CD4-positive, alpha-beta T cell treated with Interleukin-4 for 1 hour (primary cell): Measurements from ENCODE around the gene MAL.
A peak's percentile ranks its signal among the peaks of the same experiment; 100 is the strongest.

Experiments used
- DNase-seq, 2 donors: peaks; one replicate each; pipeline ENCODE4 v3.0.0-alpha.2; 2020 to 2022

The MAL gene

DNA sequence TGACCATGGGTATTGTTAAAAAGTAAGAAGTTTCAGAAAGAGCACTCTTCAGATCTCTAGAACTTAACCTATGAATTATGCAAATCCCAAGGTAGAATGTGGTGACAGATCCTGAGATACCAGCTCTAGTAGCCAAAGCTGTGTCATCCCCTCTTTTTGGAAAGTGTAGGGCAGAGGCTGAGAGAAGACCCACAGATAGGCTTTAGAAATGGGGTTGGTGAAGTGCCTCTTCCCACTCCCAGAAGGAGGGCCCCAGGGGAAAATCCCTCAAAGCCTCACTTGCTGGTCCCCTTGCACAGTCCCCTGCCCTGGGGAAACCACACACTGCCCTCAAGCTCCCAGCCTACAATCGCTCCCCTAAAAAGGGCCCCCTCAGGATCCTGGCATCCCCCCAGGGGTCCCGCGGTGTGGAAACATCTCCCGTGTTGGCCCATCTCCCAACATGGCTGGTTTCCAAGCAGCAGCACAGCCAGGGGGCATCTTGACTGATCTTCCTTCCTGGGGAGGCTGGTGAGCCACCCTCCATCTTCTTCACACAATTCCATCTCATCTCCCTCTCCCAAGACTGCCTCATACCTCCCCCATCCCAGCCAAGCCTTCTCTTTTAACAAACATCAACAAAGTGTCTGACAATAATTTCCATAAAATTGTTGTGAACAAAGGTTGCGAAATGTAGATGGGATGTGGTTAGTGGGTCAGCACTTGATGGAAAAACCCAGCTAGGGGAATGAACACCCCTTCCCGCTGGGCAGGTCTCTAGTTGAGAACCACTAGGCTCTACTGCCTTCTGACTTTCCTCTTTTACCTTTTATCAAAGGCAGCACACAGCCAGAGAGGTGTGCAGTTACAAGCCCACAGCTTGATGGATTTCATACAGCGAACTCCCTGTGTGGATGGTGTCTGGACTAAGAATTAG, 25.1 kb downstream of the MAL start:
- DNase-seq = no peak

DNA sequence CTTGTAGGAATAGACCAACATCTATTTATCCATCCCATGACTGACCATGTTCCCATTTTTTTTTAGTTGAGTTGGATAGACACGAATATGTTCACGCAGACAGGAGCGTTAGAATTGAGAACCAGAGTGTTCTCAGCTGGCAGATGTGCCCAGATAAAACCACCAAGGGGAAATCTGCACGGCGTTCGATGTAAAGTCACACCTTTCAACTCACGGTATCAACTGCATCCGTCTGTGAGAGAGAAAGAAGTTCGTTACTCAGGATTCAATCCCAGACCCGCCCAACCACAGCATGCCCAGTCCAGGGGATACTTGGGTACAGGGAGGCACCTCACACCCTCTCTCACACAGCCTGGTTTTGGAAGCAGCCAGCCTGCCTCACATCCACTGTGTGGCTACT, 26.1 kb downstream of the MAL start:
- DNase-seq = no peak

DNA sequence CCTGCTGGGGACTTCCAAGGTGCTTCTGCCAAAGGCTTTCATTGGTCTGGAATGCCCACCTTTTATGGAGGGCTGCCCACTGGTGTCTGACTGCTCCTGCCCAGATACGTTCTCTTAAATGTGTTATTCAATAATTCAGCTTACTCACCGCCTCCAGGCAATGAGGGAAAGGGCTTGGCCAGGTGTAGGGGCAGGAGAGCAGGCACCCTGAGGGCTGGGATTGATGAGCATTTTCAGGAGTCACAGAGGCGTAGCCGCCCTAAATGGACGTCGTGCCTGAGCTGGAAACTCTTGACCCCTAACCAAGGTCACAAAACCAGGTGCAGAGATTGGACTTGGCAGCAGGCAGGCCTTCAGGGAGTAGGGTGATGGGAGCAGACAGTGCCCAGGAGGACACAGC, 26.8 kb downstream of the MAL start:
- no peak for DNase-seq

DNA sequence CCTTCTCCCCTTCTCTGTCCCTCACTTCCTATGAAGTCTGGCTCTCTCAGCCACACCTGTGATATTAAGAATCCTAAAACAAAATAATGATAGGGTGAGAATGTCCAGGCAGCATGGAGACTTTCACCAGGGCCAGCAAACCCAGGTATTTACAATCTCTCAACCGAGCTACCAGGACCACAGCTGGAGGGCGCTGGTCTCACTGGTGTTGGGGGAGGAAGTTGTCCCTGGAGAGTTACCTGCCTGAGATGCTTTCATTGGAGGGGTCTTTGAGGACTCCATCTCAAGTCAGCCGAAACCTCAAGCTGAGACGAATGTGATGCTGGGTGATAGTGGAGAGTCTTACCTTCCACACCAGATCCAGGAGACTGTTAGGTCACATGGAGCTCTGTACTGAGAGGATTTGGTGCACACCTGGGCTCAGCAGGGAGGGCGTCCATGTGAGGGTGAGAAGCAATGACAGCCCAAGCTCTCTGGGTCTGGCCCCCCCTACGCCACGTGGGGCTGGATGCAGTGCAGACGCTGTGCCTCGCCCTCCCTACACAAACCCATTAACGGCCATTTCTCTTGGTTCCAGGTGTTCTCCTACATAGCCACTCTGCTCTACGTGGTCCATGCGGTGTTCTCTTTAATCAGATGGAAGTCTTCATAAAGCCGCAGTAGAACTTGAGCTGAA, 27.4 kb downstream of the MAL start:
- no peak for DNase-seq

DNA sequence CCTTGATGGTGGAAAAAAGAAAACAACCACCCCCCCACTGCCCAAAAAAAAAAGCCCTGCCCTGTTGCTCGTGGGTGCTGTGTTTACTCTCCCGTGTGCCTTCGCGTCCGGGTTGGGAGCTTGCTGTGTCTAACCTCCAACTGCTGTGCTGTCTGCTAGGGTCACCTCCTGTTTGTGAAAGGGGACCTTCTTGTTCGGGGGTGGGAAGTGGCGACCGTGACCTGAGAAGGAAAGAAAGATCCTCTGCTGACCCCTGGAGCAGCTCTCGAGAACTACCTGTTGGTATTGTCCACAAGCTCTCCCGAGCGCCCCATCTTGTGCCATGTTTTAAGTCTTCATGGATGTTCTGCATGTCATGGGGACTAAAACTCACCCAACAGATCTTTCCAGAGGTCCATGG, 28.0 kb downstream of the MAL start:
- DNase-seq = no peak

DNA sequence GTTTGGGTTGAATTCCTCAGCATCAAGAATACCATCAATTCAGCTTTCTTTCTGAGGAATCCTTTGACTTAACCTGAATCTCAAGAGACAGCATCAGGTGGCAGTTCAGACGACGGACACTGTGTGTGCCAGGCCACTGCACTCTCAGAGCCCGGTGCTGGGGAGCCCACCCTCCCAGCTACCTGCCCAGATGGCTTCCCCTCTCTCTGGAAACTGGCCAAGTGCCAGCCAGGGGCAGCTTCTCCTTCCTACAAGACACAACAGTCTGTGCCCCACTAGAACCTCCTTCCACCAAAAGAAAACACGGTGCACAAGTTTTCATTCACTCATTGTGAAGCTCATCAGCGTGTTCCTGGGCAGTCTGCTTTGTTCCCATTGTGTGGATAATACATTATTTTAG, 28.5 kb downstream of the MAL start:
- no peak for DNase-seq

DNA sequence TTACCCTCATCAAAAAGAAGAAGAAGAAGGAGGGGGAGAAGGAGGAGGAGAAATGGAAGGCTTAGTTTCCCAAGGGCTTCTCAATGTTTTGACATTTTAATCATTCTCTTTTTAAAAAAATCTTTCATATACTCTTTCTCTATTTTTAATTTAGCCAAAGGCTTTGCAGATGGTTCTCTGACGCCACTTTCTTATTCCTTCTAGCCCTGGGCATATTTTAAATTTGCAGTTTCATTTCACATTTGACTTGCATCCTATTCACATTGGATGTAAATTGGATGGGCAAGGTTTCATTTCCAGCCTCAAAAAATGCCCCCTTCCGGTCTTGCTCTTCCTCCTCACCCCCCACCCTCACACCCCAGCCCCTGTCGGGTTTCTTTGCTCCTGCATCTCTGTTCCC, 29.8 kb downstream of the MAL start:
- DNase-seq = no peak

DNA sequence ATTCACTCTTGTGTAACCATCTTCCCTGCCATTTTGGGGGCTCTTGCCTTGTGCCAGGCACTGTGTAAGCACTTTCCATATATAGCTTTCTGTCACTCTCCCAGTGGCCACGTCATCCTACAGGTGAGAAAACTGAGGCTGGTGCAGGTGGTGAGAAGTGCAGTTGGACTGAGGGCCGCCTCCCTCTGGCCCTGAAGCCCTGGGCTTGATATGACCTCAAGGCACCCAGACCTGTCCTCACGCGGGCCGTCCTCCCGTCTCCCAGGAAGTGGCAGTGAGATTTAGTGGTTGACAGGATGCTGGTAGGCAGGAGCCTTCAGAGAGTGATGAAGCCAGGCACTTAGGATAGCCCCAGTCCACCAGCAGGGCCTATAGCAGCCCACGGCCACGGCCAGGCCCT, 30.5 kb downstream of the MAL start:
- DNase-seq = no peak

DNA sequence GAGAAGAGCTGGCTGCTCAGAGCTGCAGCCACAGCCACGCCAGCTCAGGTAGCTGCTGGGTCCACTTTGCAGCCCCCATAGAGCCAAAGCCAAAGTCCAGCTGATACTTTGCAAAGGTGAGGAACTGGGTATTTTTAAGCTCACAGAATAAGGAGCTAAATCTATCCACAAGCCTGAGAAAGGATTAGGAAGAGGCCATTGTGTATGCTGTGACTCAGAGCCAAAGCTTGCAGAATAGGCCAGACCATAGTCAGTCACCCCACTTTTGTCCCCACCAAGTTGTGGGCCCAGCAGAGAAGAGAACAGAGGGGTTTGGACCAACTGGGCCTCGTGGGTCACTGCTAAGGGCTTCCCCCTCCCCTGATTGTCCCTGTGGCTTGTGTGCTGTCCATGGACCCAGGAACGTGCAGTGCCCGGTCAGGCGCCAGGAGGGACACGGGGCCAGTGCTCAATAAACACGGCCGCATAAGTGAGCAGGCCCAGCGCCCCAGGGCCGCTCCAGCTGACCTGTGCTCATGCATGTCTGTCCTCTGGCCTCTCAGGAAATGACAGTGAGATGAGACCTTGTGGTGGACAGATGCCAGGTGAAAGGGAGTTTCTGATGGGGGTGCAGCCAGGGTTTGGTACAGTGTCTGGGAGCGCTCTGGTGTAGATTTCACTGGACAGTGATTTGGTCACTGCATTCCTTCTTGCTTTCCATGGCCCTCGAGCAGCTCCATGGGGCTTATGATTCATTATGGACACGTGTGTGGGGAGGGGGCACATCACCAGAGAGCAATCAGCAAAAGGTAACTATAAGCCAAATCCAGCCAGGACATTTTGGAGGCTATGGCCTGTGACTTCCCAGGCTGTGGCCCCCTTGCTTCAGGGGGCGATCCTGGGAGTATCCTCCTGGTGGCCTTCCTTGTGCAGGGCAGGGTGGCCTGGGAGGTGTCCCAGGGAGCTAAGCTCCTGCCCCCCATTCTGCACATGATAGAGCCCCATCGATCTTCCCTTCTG, 31.3 kb downstream of the MAL start:
- DNase-seq = no peak

DNA sequence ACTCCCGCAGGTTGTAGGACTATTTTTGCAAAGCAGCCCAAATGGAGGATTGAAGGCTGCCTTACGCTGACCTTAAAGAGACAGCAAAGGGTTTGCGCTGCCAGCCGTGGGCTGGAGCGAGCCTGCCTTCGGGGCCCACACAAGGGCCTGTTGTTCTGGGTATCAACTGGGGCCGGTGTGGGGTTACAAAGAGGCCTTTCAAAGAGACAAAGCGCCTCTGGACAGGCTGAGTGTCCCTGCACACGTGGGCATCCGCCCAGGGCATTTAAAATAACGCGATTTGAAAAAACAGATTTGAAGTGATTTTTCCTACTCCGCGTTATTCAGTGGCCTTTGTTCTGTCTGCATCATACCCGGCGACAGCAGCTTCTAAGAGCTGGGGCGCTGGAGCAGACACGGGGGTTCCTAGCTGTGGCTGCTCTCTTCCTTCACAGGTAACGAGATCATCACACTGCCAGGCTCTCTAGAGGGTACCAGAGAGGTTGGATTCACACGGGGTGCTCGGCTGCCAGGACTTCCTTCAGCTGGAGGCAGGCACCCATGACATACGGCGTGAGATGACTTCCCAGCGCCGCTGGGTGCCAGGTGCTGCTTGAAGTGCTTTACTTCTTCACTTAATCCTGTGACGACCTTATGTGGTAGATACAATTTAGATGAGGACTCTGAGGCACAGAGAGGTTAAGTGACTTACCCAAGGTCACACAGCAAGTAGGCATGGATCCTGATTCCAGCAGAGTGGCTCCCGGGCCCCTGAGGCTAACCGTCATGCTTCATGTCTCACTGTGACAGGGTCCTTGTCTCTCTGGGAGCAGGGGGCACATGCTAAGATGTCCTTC, 32.2 kb downstream of the MAL start:
- DNase-seq = no peak

DNA sequence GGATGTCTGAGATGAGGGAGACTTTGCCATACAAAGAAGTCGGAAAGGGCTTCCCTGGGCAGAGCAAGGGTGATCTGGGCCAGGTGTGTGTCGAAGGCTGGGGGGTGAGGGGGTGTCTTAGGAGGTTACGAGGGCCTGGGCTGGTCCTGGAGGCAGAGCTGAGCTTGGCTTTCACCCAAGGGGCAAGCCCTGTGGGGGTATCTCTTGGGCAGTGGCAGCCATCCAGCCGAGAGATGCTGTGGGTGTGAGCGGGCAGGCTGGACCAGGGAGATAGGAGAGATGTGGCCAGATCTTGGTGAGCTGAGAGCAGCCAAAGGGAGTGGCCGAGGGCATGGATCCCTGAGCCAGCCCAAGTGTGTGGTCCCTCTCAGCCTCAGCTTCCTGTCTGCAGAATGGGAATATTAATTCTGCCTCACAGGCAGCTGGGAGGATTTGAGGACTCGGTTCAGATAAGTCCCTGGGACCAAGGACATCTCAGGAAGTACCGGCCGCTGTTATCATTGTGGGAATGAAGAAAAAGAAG, 33.0 kb downstream of the MAL start:
- DNase-seq = no peak

DNA sequence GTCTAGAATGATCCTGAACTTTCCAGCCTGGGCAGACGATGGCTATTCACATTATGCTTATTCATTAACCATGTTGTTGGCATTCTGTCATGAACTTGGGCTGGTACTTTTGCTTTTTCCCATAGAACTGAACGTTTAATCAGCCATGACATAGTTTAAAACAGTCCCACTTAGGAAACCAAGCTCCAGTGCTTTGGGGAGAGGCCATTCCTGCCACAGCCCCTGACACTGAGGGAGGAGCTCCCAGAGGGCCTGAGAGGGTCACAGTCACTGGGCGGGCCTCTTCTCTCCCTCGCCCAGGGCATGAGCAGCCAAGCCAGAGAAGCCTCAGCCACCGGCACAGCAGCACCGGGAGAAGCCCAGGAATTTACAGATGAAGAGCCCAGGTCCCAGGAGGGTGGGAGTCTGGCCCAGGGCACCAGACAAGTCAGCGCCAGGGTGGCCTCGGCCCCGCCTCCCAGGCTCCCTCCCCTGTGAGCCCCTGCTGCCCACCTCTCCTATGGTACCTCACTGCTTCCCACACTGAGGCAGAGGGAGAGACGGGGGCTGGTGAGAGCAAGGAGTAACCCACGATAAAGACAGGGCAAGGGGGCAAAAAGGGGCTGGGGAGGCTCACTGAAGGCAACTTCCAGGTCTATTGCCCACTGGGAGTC, 33.6 kb downstream of the MAL start:
- DNase-seq = no peak

DNA sequence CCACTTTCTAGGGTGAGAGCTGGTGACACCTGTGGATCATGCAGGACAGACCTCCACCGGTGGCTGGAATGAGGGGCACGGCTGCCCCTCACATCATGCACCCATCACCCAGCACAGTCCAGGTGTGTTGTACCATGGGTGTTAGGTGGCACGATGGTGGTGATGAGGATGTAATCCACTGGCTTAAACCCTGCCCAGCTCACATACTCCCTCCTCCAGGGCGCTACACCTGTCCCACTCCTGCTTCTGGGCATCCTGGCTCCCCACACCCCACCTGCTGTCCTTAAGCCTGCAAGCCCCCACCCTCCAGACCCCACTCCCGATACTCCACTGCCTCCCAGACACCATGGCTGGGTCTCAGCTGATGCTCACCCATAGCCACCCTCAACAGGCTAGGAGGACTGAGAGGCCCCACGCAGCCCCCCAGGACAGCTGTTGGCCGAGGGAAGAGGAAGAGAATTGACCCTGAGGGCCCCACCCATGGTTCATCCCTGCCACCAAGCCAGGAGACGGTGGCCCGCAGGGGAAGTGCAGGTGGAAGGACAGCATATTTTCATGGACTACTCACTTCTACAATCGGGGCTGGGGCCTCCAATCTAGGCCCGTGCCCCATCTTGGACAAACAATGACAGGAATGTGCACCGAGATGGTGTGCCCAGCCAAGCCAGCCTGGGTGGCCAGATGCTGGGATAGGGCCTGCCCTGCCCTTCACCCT, 34.3 kb downstream of the MAL start:
- DNase-seq = no peak

DNA sequence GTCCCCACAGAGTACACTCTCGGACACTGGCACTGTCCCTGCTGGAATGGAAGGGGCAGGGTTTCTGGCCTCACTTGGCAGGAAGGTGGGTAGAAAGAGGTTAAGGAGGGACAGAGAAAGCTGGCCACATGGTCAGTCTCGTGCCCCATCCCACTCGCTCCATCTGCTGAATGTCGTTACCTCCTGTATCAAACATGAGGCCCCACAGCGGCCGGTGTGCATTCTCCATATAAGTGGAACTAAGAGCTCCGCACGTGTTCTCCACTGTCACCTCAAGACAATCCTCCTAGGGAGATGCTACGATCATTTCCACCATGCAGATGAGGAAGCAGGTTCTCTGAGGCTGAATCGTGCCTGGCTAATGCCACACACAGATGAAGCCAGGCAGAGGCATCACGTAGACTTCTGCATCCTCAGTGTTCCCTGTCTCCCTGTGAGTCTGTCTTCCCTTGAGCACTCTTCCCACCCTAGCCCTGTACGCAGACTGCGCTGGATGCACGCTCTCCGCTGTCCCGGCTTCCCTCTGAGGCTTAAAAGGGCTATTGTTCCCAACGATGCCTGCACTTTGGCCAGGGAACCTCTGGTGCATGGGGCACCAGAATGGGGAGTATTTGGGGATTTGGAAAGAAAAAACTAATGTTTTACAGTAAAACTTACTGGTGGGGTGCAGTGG, 35.1 kb downstream of the MAL start:
- DNase-seq = peak in 1 of 2 donors; percentile 1

DNA sequence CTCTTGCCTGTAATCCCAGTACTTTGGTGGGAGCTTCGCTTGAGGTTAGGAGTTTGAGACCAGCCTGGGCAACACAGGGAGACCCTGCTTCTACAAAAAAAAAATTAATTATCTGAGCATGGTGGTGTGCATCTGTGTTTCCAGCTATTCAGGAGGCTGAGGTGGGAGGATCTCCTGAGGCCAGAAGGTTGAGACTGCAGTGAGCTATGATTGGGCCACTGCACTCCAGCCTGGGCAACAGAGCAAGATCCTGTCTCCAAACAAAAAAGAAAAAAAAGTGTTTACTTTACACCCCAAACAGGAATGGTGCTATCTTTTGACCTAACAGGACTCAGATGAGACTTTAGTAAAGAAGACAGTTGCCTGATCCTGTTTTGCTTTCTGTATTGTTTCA, 35.6 kb downstream of the MAL start:
- peak in 1 of 2 donors; percentile 3 for DNase-seq

DNA sequence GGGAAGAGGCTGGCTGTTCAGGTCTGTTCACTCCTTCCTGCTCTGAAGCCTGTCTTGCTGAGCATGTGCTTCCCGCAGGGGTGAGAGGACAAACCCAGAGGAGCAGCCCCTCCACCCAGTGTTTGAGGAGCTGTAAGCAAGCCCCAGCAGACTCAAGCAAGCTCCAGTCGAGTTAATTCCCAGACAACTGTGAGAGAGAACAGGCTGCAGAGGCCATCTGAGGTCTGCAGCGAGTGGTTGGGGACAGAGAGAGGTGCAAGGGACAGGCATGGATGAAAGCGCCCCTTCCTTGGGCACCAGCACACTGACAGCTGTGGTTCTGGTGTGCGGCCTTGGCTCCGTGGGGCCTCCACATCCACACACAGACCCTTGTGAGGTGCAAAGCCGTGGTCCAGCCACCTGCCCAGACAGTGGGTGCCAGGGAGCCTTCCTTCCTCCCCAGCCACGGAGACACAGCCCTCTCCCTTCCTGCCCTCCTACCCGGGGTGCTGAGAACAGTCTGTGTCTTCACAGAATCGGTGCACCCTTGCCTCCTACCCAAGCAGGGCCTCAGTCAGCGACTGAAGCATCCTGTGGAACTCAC, 36.2 kb downstream of the MAL start:
- DNase-seq = peak in 1 of 2 donors; percentile 10

DNA sequence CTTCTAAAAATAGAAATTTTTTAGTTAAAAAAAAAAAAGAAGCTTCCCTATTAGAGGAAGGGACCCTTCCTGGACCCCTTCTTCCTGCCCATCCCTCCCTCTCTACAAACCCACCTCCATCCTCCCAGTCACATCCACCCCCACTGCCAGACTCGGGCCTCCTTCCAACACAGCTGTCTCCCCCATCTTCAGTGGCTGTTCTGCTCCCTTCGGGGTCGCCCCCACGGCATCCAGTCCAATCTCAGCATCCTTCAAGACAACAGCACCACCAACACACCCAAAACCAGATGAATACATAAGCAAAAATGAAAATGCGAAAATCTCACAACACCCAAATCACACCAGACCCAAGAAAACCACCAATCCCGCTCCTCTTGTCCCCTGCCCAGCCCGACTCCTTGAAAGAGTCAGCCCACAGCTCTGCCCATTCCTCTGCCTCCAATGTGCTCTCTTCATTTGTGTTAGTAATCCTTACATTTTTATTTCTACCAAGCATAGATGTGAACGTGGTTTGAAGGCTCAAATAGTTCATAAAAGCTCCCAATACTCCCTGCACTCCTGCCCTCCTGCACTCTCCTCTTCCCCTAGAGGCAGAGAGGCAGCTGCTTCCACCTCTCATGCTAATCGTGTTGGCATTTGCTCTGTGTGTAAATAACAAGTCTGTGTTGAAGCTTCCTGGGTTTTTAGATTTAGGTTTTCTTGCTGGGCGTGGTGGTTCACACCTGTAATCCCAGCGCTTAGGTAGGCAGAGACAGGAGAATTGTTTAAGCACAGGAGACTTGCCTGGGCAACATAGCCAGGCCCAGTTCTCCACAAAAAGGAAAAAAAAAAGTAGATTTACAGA, 37.0 kb downstream of the MAL start:
- peak in 1 of 2 donors; percentile 7 for DNase-seq

DNA sequence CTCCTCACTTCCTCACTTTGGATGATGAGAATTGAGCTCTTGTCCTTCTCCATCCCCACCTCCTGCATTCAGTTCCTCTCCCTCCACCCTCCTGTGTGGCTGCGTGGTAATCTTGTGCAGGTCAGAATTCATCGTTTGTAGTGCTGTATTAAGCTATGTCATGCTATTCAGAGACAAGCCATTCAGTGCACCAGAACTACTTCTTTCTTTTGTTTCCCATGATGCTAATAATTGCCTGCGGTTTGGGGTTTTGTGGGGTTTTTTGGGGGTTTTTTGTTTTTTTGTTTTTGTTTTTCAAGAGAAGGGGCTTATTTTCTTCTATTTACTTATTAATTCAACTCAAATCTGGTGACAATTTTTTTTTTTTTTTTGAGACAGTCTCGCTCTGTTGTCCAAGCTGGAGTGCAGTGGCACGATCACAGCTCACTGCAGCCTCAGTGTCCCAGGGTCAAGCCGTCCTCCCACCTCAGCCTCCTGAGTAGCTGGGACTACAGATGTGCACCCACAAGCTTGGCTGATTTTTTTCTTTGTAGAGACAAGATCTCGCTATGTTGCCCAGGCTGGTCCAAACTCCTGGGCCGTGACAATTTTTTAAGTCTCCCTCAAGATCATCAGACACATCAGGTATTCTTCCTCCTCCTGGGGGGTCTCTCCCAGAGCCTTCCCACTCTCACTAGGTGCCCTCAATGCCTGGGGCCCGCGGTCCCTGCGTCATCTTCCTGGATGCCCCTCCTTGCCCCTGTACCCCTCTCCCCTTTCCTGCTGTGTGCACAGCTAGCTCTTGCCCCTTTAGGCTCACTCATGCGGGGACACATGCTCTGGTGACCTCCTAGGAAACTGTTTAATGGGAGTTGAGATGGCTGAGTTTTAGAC, 37.8 kb downstream of the MAL start:
- DNase-seq = no peak
